Activated CD4-positive, CD25-positive, alpha-beta regulatory T cell (primary cell): ENCODE measurements around the gene CHMP3.
"Not testable (repeated sequence)": the region's sequence is repeated elsewhere in the genome, so short reads cannot be mapped to it uniquely, and the experiment has no call there.

Source experiments
- DNase-seq, 4 experiments: peaks; one replicate each; lab custom pipeline; 2025; lab: John Stamatoyannopoulos, UW

CHMP3 gene

GRCh38 chr2:86549440-86549839 is 13.8 kb downstream of the CHMP3 start:
- DNase-seq, result not testable (repeated sequence)

DNA sequence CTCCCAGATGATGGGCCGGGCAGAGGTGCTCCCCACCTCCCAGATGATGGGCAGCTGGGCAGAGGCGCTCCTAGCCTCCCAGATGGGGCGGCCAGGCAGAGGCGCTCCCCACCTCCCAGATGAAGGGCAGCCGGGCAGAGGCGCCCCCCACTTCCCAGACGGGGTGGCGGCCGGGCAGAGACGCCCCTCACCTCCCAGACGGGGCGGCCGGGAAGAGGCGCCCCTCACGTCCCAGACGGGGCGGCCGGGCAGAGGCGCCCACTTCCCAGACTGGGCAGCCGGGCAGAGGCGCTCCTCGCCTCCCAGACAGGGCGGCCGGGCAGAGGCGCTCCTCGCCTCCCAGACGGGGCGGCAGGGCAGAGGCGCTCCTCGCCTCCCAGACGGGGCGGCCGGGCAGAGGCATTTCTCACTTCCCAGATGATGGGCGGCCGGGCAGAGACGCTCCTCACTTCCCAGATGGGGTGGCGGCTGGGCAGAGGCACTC is 14.3 kb downstream of the CHMP3 start:
- DNase-seq, result not testable (repeated sequence)

DNA sequence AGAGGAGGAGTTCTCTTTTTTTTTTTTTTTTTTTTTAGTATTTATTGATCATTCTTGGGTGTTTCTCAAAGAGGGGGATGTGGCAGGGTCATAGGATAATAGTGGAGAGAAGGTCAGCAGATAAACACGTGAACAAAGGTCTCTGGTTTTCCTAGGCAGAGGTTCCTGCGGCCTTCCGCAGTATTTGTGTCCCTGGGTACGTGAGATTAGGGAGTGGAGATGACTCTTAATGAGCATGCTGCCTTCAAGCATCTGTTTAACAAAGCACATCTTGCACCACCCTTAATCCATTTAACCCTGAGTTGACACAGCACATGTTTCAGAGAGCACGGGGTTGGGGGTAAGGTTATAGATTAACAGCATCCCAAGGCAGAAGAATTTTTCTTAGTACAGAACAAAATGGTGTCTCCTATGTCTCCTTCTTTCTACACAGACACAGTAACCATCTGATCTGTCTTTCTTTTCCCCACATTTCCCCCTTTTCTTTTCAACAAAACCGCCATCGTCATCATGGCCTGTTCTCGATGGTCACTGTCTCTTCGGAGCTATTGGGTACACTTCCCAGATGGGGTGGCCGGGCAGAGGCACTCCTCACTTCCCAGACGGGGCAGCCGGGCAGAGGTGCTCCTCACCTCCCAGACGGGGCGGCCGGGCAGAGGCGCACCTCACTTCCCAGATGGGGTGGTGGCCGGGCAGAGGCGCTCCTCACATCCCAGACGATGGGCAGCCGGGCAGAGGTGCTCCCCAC is 14.9 kb downstream of the CHMP3 start:
- not testable (repeated sequence) for DNase-seq

DNA sequence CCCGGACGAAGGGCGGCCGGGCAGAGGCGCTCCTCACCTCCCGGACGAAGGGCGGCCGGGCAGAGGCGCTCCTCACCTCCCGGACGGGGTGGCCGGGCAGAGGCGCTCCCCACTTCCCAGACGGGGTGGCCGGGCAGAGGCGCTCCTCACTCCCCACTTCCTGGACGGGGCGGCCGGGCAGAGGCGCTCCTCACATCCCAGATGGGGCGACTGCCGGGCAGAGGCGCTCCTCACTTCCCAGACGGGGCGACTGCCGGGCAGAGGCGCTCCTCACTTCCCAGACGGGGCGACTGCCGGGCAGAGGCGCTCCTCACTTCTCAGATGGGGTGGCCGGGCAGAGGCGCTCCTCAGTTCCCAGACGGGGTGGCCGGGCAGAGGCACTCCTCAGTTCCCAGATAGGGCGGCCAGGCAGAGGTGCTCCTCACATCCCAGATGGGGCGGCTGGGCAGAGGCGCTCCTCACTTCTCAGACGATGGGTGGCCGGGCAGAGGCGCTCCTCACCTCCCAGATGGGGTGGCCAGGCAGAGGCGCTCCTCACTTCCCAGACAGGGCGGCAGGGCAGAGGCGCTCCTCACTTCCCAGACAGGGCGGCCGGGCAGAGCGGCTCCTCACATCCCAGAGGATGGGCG is 17.8 kb downstream of the CHMP3 start:
- not testable (repeated sequence) for DNase-seq

- not testable (repeated sequence) for DNase-seq
Observed at GRCh38 chr2:86544278-86545099, 18.8 kb downstream of the CHMP3 start.

DNA sequence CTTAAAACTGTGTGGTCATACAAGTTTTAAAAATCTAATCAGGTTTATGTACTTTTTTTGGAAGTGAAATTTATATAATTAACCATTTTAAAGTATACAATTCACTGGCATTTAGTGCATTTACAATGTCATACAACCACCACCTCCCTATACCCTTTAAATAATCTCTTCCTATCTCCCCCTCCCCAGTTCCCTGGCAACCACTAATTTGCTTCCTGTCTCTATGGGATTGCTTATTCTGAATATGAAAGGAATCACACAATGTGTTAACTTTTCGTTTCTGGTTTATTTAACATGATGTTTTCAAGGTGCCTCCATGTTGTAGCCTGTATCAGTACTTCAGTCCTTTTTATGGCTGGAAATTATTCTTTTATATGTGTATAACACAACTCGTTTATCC is 19.4 kb downstream of the CHMP3 start:
- no peak for DNase-seq

DNA sequence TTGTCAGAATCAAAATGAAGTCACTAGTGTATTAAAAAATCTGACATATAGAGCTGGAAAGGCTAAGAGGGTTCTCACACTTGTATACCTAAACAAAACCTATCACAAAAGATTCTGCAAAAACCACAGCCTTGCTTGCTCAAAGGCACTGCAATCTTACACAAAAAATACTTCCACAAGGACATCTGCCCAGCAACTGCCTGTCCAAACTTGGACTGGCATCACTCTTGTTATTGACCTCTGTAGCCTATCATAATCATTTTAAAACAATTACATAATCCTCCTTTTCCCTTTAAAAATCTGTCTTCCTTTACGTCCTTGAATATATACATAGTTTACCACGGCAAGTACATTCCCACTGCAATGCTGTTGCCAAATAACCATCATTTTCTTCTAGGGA is 19.9 kb downstream of the CHMP3 start:
- DNase-seq, result no peak

DNA sequence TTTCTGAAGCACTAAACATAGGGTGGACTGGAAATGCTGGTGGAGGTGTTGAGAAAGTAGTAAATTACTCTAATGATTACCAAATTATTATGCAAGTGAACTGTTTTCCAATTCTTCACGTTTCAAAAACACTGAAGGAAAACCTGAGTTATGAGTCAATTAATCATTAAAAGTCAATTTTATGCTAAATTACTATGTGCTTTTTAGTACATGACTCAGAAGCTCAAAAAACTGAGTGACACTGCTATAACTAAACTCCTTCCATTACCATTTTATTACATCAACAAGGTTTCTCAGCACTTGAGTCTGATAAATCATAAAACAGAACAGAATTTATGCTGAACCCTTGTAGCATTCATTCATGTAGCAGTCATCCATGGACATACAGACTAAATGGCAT is 20.4 kb downstream of the CHMP3 start:
- no peak for DNase-seq

GRCh38 chr2:86541334-86541733 is 21.9 kb downstream of the CHMP3 start:
- DNase-seq, result no peak

- DNase-seq, result no peak
Observed at GRCh38 chr2:86533589-86533988, 29.7 kb downstream of the CHMP3 start.

GRCh38 chr2:86525421-86526340 is 37.6 kb downstream of the CHMP3 start:
- DNase-seq, result no peak

DNA sequence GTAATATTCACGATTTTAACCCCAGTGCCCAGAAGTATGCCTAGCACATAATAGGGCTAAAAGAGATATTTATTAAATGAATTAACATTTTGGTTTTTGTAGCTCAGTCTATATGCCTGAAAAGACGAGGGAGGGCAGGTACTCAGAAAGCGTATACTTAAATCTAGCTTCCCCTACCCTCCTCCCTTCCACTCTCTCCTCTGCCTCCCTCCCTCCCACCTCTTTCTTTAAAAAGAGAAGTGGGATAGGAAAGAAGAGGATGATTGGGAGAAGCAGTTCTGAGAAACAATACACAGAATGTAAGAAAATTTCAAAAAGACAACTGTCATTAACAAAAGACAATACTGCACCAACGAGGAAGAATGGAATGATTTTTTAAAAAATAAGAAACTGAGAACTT is 39.8 kb downstream of the CHMP3 start:
- DNase-seq, result no peak

DNA sequence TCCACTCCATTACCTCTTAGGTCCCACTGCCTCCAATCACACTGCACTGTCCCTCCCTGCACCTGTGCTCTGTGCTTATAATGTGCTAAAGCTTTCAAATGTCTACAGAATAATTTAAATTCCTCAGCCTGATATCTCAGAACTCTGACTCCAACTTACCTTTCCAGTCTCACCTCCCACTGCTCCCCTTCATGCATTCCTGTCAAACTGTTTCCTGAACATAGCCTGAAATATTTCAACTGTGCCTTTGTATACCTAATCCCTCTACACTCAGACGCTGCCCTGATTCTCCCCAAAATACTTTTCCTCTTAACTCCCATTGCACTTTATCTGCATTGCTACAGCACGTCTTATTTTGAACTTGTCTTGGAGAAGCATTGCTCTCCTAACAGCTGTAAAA is 40.5 kb downstream of the CHMP3 start:
- no peak for DNase-seq

DNA sequence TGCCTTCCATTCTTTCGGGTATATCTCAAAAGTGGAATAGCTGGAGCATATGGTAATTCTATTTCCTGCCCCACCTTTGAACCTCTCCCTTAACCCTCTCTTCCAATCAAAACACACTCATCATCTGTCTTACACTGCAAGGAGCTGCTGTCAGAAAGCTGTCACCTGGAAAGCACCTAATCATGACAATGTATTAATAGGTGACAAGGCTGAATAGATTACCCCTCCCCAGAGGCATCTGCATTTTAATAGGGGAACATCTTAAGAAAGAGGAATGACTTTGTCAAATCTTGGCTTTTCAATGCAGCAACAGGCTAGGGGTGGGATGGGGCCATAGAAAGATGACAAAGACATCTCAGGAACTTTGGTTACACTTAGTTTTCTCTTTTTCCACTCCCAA is 41.3 kb downstream of the CHMP3 start:
- DNase-seq, result no peak

- DNase-seq, result no peak
Observed at GRCh38 chr2:86520153-86520552, 43.1 kb downstream of the CHMP3 start.

- no peak for DNase-seq
Observed at GRCh38 chr2:86519349-86519748, 43.9 kb downstream of the CHMP3 start.

GRCh38 chr2:86518481-86518880 is 44.8 kb downstream of the CHMP3 start:
- no peak for DNase-seq

DNA sequence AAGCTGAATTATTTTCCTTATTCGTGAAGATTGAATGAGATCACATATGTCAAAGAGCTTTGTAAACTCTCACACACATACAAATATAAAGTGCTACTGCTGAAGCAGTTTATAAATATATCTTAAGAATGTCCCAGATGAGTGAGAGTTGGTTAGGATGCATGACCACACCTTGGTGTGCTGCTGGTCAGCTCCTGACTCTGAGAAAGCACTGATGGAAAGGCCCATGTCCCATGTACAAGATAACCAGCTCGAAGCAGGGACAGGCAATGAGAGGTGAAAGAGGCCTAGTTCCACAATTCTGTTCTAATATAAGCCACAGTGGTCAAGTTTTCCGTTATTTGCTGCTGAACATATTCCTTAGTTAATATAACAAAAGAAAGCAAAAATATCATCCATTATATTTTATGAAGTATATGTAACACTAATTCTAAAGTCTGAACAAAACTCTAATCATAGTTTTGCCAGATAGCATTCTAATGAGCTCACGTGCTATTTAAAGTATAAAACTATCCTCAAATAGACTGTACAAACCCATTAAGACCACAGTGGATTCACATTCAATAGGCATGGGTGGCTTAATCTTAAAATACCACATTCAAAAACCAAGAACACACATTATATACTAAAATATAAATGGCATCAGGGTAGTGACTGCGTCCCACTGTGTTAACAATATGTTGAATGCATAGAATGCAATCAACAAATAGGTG is 49.1 kb downstream of the CHMP3 start:
- DNase-seq, result no peak

- no peak for DNase-seq
Observed at GRCh38 chr2:86512892-86513291, 50.4 kb downstream of the CHMP3 start.

GRCh38 chr2:86512034-86512433 is 51.2 kb downstream of the CHMP3 start:
- no peak for DNase-seq

GRCh38 chr2:86510436-86510933 is 52.8 kb downstream of the CHMP3 start:
- DNase-seq, result no peak
